CD14-positive monocyte (primary cell): ENCODE measurements around the gene GPR142. TPM values are rescaled to one million over a fixed set of nuclear protein-coding genes. Genes with fewer than 3 reads are reported as not detected.

Source experiments
- DNase-seq, 3 donors: peaks; one replicate each; pipeline ENCODE4 v3.0.0-alpha.2; 2011 to 2022
- H2AFZ ChIP-seq: 2 replicates; pipeline ENCODE4 v1.6.0; 2012; ENCODE audit warnings: mild to moderate bottlenecking, low read depth, low read length, inconsistent platforms; ENCODE audit not compliant: insufficient read depth, poor library complexity, severe bottlenecking
- H3K27ac ChIP-seq, 2 donors: 1 replicate in 1 of 2; 2 replicates in 1 of 2; pipeline ENCODE4 v1.5.1; 2012 to 2013; ENCODE audit warnings: low read length in 2 of 2, control low read depth in 1 of 2, inconsistent platforms in 1 of 2, low read depth in 1 of 2, mild to moderate bottlenecking in 1 of 2
- H3K27me3 ChIP-seq, 2 donors: one replicate each; pipeline versions ENCODE4 v1.6.0 to v1.6.1; 2011 to 2013; ENCODE audit warnings: low read length in 2 of 2; ENCODE audit not compliant: control insufficient read depth in 2 of 2, insufficient read depth in 2 of 2
- H3K36me3 ChIP-seq, 2 donors: replicated peaks in 1 of 2; 1 replicate in 1 of 2; 2 replicates in 1 of 2; pipeline versions ENCODE4 v1.5.1 to v1.6.1; 2012 to 2013; ENCODE audit warnings: low read length in 2 of 2, control low read depth in 1 of 2, inconsistent platforms in 1 of 2, mild to moderate bottlenecking in 1 of 2; ENCODE audit not compliant: insufficient read depth in 2 of 2, control insufficient read depth in 1 of 2
- H3K4me1 ChIP-seq, 2 donors: 1 replicate in 1 of 2; 2 replicates in 1 of 2; pipeline versions ENCODE4 v1.5.1 to v1.6.1; 2012 to 2013; ENCODE audit warnings: low read length in 2 of 2, control low read depth in 1 of 2, inconsistent platforms in 1 of 2, mild to moderate bottlenecking in 1 of 2, moderate library complexity in 1 of 2; ENCODE audit not compliant: insufficient read depth in 2 of 2, control insufficient read depth in 1 of 2
- H3K4me2 ChIP-seq: replicated peaks from 2 replicates; pipeline ENCODE3; 2012; ENCODE audit warnings: low read length, moderate library complexity, mild to moderate bottlenecking; ENCODE audit not compliant: poor library complexity, severe bottlenecking; ENCODE audit errors: extremely low read depth
- H3K4me3 ChIP-seq, 3 experiments: fragments of 200-600 bp in 1 of 3; sonication (generic) in 1 of 3; replicated peaks in 1 of 3; 1 replicate in 2 of 3; 2 replicates in 1 of 3; pipeline ENCODE4 v1.5.1; 2011 to 2013; ENCODE audit warnings: low read length in 3 of 3, mild to moderate bottlenecking in 3 of 3, control low read depth in 2 of 3, low read depth in 2 of 3, inconsistent platforms in 1 of 3, moderate library complexity in 1 of 3
- H3K79me2 ChIP-seq: 2 replicates; pipeline ENCODE4 v1.6.0; 2012; ENCODE audit warnings: mild to moderate bottlenecking, control low read depth, inconsistent platforms, low read length, moderate library complexity; ENCODE audit not compliant: insufficient read depth
- H3K9ac ChIP-seq: 2 replicates; pipeline ENCODE4 v1.6.0; 2017; ENCODE audit warnings: low read length, mild to moderate bottlenecking; ENCODE audit not compliant: insufficient read depth, poor library complexity, severe bottlenecking
- H3K9me3 ChIP-seq, 2 donors: replicated peaks in 1 of 2; 1 replicate in 1 of 2; 2 replicates in 1 of 2; pipeline versions ENCODE4 v1.5.1 to v1.6.1; 2012 to 2013; ENCODE audit warnings: low read length in 2 of 2, control low read depth in 1 of 2; ENCODE audit not compliant: control insufficient read depth in 1 of 2, insufficient read depth in 1 of 2
- H4K20me1 ChIP-seq: 2 replicates; pipeline ENCODE4 v1.6.0; 2012; ENCODE audit warnings: mild to moderate bottlenecking, low read length, control low read depth, moderate library complexity; ENCODE audit not compliant: insufficient read depth
- H3K27ac Mint-ChIP-seq, 7 donors: one replicate each; pipeline ENCODE4 v1.8.0; 2020; ENCODE audit warnings: mild to moderate bottlenecking in 7 of 7, mixed read lengths in 7 of 7, moderate library complexity in 6 of 7, inconsistent platforms in 2 of 7
- H3K27me3 Mint-ChIP-seq, 3 donors: one replicate each; pipeline ENCODE4 v1.8.0; 2021 to 2022; ENCODE audit warnings: low read depth in 3 of 3, mild to moderate bottlenecking in 3 of 3, mixed read lengths in 3 of 3, moderate library complexity in 3 of 3, inconsistent platforms in 1 of 3
- H3K36me3 Mint-ChIP-seq, 2 donors: one replicate each; pipeline ENCODE4 v1.8.0; 2020; ENCODE audit warnings: mixed read lengths in 2 of 2, inconsistent platforms in 1 of 2, mild to moderate bottlenecking in 1 of 2
- H3K4me1 Mint-ChIP-seq: one replicate; pipeline ENCODE4 v1.8.0; 2020; ENCODE audit warnings: mild to moderate bottlenecking, mixed read lengths
- H3K4me3 Mint-ChIP-seq, 2 donors: one replicate each; pipeline ENCODE4 v1.8.0; 2020; ENCODE audit warnings: mild to moderate bottlenecking in 2 of 2, mixed read lengths in 2 of 2, moderate library complexity in 1 of 2
- H3K9me3 Mint-ChIP-seq, 7 donors: one replicate each; pipeline ENCODE4 v1.8.0; 2020 to 2022; ENCODE audit warnings: mixed read lengths in 7 of 7, mild to moderate bottlenecking in 6 of 7, moderate library complexity in 6 of 7, inconsistent platforms in 2 of 7
- WGBS: methylation state at CpG from one replicate; pipeline ENCODE4 v1.1.5; 2013; ENCODE audit warnings: missing lambda C conversion rate; ENCODE audit not compliant: insufficient coverage; 5-methylcytosine and 5-hydroxymethylcytosine counted together
- intact Hi-C, 2 donors: fragments of 100-400 bp; cut with micrococcal nuclease; formaldehyde crosslinking; loops; one replicate each; pipeline versions ENCODE4 v1.15.0 to v1.15.1; 2023
- polyA plus RNA-seq, 3 donors: library from polyadenylated mRNA; depleted of rRNA in 1 of 3; unstranded in 2 of 3; stranded (reverse) in 1 of 3; fragments of 300-500 nt in 2 of 3; fragments of >200 nt in 1 of 3; fragmentation: Illumina TruSeq in 2 of 3; gene quantifications; 1 replicate in 2 of 3; 2 replicates in 1 of 3; pipeline ENCODE4 v1.2.3, GENCODE V29; 2012 to 2021
- TF ChIP-seq, protein P1 (sequence below): fragments of 200-600 bp; IDR thresholded peaks from one replicate; pipeline ENCODE4 v1.8.0; 2022; ENCODE audit warnings: antibody characterized with exemption, mild to moderate bottlenecking

GPR142 gene
- polyA plus RNA-seq, 3 donors = not detected

DNA sequence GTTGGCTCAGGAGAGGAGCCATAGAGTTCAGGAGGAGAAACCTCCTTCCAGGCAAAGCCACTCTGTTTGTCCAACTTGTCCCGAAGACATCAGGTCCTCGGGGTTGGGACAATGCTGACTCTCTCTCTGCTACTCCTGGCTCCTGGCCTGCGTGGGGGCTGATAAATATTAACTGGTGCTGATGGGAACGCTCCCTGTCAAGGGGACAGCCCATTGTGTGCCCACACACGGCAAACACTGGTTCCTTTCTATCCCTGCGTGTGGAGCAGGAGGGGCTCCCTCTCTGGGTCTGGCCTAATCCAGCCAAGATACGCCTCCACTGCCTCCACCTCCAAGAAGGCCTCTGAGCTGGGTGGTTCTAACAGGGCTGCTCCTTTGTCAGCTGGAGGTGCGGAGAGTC lies 36.9 kb upstream of the GPR142 start:
- TF ChIP-seq, protein P1, sequence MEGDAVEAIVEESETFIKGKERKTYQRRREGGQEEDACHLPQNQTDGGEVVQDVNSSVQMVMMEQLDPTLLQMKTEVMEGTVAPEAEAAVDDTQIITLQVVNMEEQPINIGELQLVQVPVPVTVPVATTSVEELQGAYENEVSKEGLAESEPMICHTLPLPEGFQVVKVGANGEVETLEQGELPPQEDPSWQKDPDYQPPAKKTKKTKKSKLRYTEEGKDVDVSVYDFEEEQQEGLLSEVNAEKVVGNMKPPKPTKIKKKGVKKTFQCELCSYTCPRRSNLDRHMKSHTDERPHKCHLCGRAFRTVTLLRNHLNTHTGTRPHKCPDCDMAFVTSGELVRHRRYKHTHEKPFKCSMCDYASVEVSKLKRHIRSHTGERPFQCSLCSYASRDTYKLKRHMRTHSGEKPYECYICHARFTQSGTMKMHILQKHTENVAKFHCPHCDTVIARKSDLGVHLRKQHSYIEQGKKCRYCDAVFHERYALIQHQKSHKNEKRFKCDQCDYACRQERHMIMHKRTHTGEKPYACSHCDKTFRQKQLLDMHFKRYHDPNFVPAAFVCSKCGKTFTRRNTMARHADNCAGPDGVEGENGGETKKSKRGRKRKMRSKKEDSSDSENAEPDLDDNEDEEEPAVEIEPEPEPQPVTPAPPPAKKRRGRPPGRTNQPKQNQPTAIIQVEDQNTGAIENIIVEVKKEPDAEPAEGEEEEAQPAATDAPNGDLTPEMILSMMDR = no peak
- H3K4me3 Mint-ChIP-seq = peak overlapping the region in 1 of 2 donors; percentile 39
- peaks cover 18% of the 10 kb centered on the region for H3K4me1 Mint-ChIP-seq
- peaks cover 29 to 44% (median 35%) of the 10 kb centered on the region in 3 donors for H3K27me3 Mint-ChIP-seq
- no peaks in the 10 kb centered on the region for H3K36me3 ChIP-seq
- intact Hi-C loops = no loop called here
- no peak overlapping the region for H3K27ac Mint-ChIP-seq
- H2AFZ ChIP-seq = no peak overlapping the region
- no peak overlapping the region for H3K27ac ChIP-seq
- H3K9me3 ChIP-seq = no peaks in the 10 kb centered on the region
- no peak overlapping the region for H3K4me2 ChIP-seq
- no peaks in the 10 kb centered on the region for H4K20me1 ChIP-seq
- H3K9me3 Mint-ChIP-seq = peaks cover 0 to 6% (median 0%) of the 10 kb centered on the region in 7 donors
- H3K4me3 ChIP-seq = no peak overlapping the region
- H3K27me3 ChIP-seq = peaks cover 10 to 27% of the 10 kb centered on the region in 2 donors
- peaks cover 0 to 3% of the 10 kb centered on the region in 2 donors for H3K36me3 Mint-ChIP-seq
- H3K9ac ChIP-seq = no peak overlapping the region
- WGBS = 82% methylated on average over 5 of the region's 8 CpGs
- H3K79me2 ChIP-seq = no peaks in the 10 kb centered on the region
- peaks cover 14 to 21% of the 10 kb centered on the region in 2 donors for H3K4me1 ChIP-seq
- DNase-seq = no peak

DNA sequence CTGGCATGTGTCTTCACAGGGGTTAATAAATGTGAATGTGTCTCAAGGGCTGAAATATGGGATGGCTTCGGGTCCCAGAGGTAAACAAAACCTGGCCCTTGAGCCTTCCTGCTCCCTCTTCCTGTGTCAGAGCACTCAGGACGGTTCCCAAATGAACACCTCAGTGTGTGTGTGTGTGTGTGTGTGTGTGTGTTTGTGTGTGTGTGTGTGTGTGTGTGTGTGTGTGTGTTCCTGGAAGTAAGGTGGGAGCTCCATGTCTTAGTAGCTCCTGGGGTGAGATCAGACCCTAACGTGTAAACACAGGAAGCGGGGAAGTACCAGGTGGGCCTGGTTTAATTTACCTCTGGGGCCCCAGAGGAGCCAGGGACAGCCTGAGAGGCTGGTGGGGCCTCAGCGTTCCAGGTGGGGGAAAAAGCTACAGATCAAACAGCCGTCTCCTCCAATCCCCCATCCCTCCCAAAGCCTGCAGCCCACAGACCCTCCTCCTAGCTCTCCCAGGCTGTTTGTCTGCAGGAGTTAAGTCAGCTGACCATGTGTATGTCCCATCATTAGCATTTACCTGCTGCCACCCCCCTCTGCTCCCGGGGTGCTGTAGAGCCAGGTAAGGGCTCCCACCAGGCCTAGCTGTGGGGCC lies 35.2 kb upstream of the GPR142 start:
- H3K4me3 Mint-ChIP-seq = no peak overlapping the region
- Histone ChIP-seq H3K27me3 (peaks cover under 1 to 13% of the 10 kb centered on the region in 2 donors), H3K4me1 (peaks cover 4 to 5% of the 10 kb centered on the region in 2 donors), H3K4me2 (no peak overlapping the region), H4K20me1 (no peaks in the 10 kb centered on the region), H3K9ac (no peak overlapping the region), H3K4me3 (no peak overlapping the region), H3K79me2 (no peaks in the 10 kb centered on the region), H3K36me3 (no peaks in the 10 kb centered on the region), H2AFZ (no peak overlapping the region), H3K9me3 (no peaks in the 10 kb centered on the region), H3K27ac (no peak overlapping the region)
- intact Hi-C loops = no loop called here
- no peaks in the 10 kb centered on the region for H3K9me3 Mint-ChIP-seq
- 79% methylated on average over 4 of the region's 7 CpGs for WGBS
- TF ChIP-seq, protein P1 = no peak
- peak overlapping the region in 1 of 7 donors; percentile 33 for H3K27ac Mint-ChIP-seq
- peaks cover 20 to 30% (median 24%) of the 10 kb centered on the region in 3 donors for H3K27me3 Mint-ChIP-seq
- H3K36me3 Mint-ChIP-seq = no peaks in the 10 kb centered on the region
- peaks cover 8% of the 10 kb centered on the region for H3K4me1 Mint-ChIP-seq
- DNase-seq = no peak
